WTC11 (cell line): ENCODE data around the gene LAS1L.

Experiments
- CBFB ChIP-seq: sonication (generic); formaldehyde crosslinking; IDR thresholded peaks from 2 replicates; pipeline ENCODE4 v1.8.1; 2022; ENCODE audit warnings: mild to moderate bottlenecking, low read depth, missing genetic modification reagents
- ESRRA ChIP-seq: sonication (generic); formaldehyde crosslinking; IDR thresholded peaks from 2 replicates; pipeline ENCODE4 v1.8.1; 2022; ENCODE audit warnings: mild to moderate bottlenecking, missing genetic modification reagents, borderline replicate concordance
- FOXK1 ChIP-seq: sonication (generic); formaldehyde crosslinking; IDR thresholded peaks from 2 replicates; pipeline ENCODE4 v1.8.0; 2022; ENCODE audit warnings: mild to moderate bottlenecking, moderate library complexity, missing genetic modification reagents
- GRHL2 ChIP-seq: fragments of 250-450 bp; sonication (Bioruptor Pico); IDR thresholded peaks from 2 replicates; pipeline ENCODE4 v1.8.0; 2022; ENCODE audit warnings: mild to moderate bottlenecking, moderate library complexity; ENCODE audit not compliant: insufficient replicate concordance, severe bottlenecking
- SP1 ChIP-seq: sonication (generic); formaldehyde crosslinking; conservative IDR thresholded peaks from 2 replicates; pipeline ENCODE4 v1.8.1; 2022; ENCODE audit warnings: missing genetic modification reagents
- ZNF121 ChIP-seq: sonication (generic); formaldehyde crosslinking; IDR thresholded peaks from 2 replicates; pipeline ENCODE4 v1.8.0; 2023; ENCODE audit warnings: missing genetic modification reagents
- TF ChIP-seq, protein P1 (sequence below): fragments of 200-600 bp; IDR thresholded peaks from 2 replicates; pipeline ENCODE4 v1.8.0; 2022; ENCODE audit warnings: antibody characterized with exemption
- TF ChIP-seq, protein P2 (sequence below): sonication (generic); formaldehyde crosslinking; conservative IDR thresholded peaks from 2 replicates; pipeline ENCODE4 v1.8.1; 2023; ENCODE audit warnings: mild to moderate bottlenecking, low read depth, missing genetic modification reagents, moderate library complexity
- TF ChIP-seq, protein P3 (sequence below): sonication (generic); formaldehyde crosslinking; IDR thresholded peaks from 2 replicates; pipeline ENCODE4 v1.8.1; 2022; ENCODE audit warnings: missing genetic modification reagents, borderline replicate concordance
- TF ChIP-seq, protein P4 (sequence below): sonication (generic); formaldehyde crosslinking; IDR thresholded peaks from 2 replicates; pipeline ENCODE4 v1.8.0; 2022; ENCODE audit warnings: mild to moderate bottlenecking, missing genetic modification reagents
- TF ChIP-seq, protein P5 (sequence below): sonication (generic); formaldehyde crosslinking; IDR thresholded peaks from 2 replicates; pipeline ENCODE4 v1.8.0; 2022; ENCODE audit warnings: mild to moderate bottlenecking, missing genetic modification reagents

- TF ChIP-seq CBFB (CRISPR knock-in tag) (no peak), FOXK1 (no peak), GRHL2 (CRISPR knock-in tag) (no peak), ZNF121 (CRISPR knock-in tag) (no peak), SP1 (CRISPR knock-in tag) (no peak), ESRRA (no peak)
- TF ChIP-seq, protein P1, sequence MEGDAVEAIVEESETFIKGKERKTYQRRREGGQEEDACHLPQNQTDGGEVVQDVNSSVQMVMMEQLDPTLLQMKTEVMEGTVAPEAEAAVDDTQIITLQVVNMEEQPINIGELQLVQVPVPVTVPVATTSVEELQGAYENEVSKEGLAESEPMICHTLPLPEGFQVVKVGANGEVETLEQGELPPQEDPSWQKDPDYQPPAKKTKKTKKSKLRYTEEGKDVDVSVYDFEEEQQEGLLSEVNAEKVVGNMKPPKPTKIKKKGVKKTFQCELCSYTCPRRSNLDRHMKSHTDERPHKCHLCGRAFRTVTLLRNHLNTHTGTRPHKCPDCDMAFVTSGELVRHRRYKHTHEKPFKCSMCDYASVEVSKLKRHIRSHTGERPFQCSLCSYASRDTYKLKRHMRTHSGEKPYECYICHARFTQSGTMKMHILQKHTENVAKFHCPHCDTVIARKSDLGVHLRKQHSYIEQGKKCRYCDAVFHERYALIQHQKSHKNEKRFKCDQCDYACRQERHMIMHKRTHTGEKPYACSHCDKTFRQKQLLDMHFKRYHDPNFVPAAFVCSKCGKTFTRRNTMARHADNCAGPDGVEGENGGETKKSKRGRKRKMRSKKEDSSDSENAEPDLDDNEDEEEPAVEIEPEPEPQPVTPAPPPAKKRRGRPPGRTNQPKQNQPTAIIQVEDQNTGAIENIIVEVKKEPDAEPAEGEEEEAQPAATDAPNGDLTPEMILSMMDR, result no peak
- TF ChIP-seq, protein P2, sequence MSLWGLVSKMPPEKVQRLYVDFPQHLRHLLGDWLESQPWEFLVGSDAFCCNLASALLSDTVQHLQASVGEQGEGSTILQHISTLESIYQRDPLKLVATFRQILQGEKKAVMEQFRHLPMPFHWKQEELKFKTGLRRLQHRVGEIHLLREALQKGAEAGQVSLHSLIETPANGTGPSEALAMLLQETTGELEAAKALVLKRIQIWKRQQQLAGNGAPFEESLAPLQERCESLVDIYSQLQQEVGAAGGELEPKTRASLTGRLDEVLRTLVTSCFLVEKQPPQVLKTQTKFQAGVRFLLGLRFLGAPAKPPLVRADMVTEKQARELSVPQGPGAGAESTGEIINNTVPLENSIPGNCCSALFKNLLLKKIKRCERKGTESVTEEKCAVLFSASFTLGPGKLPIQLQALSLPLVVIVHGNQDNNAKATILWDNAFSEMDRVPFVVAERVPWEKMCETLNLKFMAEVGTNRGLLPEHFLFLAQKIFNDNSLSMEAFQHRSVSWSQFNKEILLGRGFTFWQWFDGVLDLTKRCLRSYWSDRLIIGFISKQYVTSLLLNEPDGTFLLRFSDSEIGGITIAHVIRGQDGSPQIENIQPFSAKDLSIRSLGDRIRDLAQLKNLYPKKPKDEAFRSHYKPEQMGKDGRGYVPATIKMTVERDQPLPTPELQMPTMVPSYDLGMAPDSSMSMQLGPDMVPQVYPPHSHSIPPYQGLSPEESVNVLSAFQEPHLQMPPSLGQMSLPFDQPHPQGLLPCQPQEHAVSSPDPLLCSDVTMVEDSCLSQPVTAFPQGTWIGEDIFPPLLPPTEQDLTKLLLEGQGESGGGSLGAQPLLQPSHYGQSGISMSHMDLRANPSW (CRISPR knock-in tag), result no peak
- TF ChIP-seq, protein P3, sequence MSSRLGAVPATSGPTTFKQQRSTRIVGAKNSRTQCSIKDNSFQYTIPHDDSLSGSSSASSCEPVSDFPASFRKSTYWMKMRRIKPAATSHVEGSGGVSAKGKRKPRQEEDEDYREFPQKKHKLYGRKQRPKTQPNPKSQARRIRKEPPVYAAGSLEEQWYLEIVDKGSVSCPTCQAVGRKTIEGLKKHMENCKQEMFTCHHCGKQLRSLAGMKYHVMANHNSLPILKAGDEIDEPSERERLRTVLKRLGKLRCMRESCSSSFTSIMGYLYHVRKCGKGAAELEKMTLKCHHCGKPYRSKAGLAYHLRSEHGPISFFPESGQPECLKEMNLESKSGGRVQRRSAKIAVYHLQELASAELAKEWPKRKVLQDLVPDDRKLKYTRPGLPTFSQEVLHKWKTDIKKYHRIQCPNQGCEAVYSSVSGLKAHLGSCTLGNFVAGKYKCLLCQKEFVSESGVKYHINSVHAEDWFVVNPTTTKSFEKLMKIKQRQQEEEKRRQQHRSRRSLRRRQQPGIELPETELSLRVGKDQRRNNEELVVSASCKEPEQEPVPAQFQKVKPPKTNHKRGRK (CRISPR knock-in tag), result no peak
- TF ChIP-seq, protein P4, sequence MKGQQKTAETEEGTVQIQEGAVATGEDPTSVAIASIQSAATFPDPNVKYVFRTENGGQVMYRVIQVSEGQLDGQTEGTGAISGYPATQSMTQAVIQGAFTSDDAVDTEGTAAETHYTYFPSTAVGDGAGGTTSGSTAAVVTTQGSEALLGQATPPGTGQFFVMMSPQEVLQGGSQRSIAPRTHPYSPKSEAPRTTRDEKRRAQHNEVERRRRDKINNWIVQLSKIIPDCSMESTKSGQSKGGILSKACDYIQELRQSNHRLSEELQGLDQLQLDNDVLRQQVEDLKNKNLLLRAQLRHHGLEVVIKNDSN, result no peak
- TF ChIP-seq, protein P5, sequence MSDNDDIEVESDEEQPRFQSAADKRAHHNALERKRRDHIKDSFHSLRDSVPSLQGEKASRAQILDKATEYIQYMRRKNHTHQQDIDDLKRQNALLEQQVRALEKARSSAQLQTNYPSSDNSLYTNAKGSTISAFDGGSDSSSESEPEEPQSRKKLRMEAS (CRISPR knock-in tag), result no peak
Observed at GRCh38 chrX:65508851-65509250, 25.7 kb downstream of the LAS1L start.
